ENCODE results near the gene NACC2.
"Not testable (repeated sequence)": the region's sequence is repeated elsewhere in the genome, so short reads cannot be mapped to it uniquely, and the experiment has no call there.

The NACC2 gene

GRCh38 chr9:136105398-136106135 is 10.5 kb upstream of the NACC2 start:
- DNase-seq (ENCODE audit: low read depth): no peak
- no peak overlapping the region for H3K4me3 ChIP-seq (ENCODE audit: control insufficient read depth, low read depth, low read length)
- no peak for TF ChIP-seq CTCF (IDR thresholded peaks at IDR 0.05; ENCODE audit: control insufficient read depth, insufficient read depth, low read depth, low read length, missing control alignments)

GRCh38 chr9:136104916-136105315 is 9.8 kb upstream of the NACC2 start:
- no peak for TF ChIP-seq CTCF (IDR thresholded peaks at IDR 0.05; ENCODE audit: control insufficient read depth, insufficient read depth, low read depth, low read length, missing control alignments)
- DNase-seq (ENCODE audit: low read depth): no peak
- H3K4me3 ChIP-seq (ENCODE audit: control insufficient read depth, low read depth, low read length): no peak overlapping the region

- no peak overlapping the region for H3K4me3 ChIP-seq (ENCODE audit: control insufficient read depth, low read depth, low read length)
- no peak for DNase-seq (ENCODE audit: low read depth)
- TF ChIP-seq CTCF (IDR thresholded peaks at IDR 0.05; ENCODE audit: control insufficient read depth, insufficient read depth, low read depth, low read length, missing control alignments): no peak
Measured at GRCh38 chr9:136104488-136104800, 9.4 kb upstream of the NACC2 start.

GRCh38 chr9:136103651-136104487 is 8.8 kb upstream of the NACC2 start:
- no peak overlapping the region for H3K4me3 ChIP-seq (ENCODE audit: control insufficient read depth, low read depth, low read length)
- DNase-seq (ENCODE audit: low read depth): no peak
- TF ChIP-seq CTCF (IDR thresholded peaks at IDR 0.05; ENCODE audit: control insufficient read depth, insufficient read depth, low read depth, low read length, missing control alignments): no peak

- not testable (repeated sequence) for DNase-seq (ENCODE audit: low read depth); H3K4me3 ChIP-seq (ENCODE audit: control insufficient read depth, low read depth, low read length)
Measured at GRCh38 chr9:136101615-136102074, 6.6 kb upstream of the NACC2 start.

- DNase-seq (ENCODE audit: low read depth): no peak
- no peak overlapping the region for H3K4me3 ChIP-seq (ENCODE audit: control insufficient read depth, low read depth, low read length)
- no peak for TF ChIP-seq CTCF (IDR thresholded peaks at IDR 0.05; ENCODE audit: control insufficient read depth, insufficient read depth, low read depth, low read length, missing control alignments)
Measured at GRCh38 chr9:136100700-136101614, 5.9 kb upstream of the NACC2 start.
